Measurements from ENCODE around the gene TMEM82. TPM values are rescaled to one million over a fixed set of nuclear protein-coding genes. Genes with fewer than 3 reads are reported as not detected.
A peak's percentile ranks its signal among the peaks of the same experiment; 100 is the strongest.

TMEM82 gene
- total RNA-seq (2016; rRNA removed; fragmentation: Illumina TruSeq; extraction: Trizol) (0.29 and 0.97 TPM in 2 replicates), polyA plus RNA-seq (2011; rRNA removed) (0.24 and 0.40 TPM in 2 replicates), polyA minus RNA-seq (2011; rRNA and poly(A)+ RNA removed; ENCODE audit: low replicate concordance) (0.92 TPM in 1 of 2 replicates, not detected in the other), Bru-seq, nascent RNA (percentile 28 among the genes with signal in this experiment), BruChase-seq, experiment 1, labeled RNA remaining after a 6-hour chase (percentile 12 among the genes with signal in this experiment), BruChase-seq, experiment 2, labeled RNA remaining after a 2-hour chase (percentile 11 among the genes with signal in this experiment)
- total RNA-seq (2016; cell fraction: cytosol; rRNA removed; fragmentation: Illumina TruSeq; extraction: Trizol; ENCODE audit: low read depth): 0.71 and 0.79 TPM in 2 replicates
- 0.43 and 0.58 TPM in 2 replicates for total RNA-seq (2016; cell fraction: insoluble cytoplasmic fraction; rRNA removed; fragmentation: Illumina TruSeq; extraction: Trizol)
- 0.43 and 0.45 TPM in 2 replicates for total RNA-seq (2016; cell fraction: membrane; rRNA removed; fragmentation: Illumina TruSeq; extraction: Trizol)
- total RNA-seq (2016; cell fraction: nucleus; rRNA removed; fragmentation: Illumina TruSeq; extraction: Trizol): 0.41 and 0.75 TPM in 2 replicates
- polyA plus RNA-seq (2011; cell fraction: cytosol; rRNA removed): 0.28 and 0.51 TPM in 2 replicates
- 0.58 and 0.85 TPM in 2 replicates for polyA plus RNA-seq (2011; cell fraction: nucleus; rRNA removed)
- 0.32 and 0.44 TPM in 2 replicates for polyA plus RNA-seq (2012)
- polyA plus RNA-seq (2016; cell fraction: cytosol; fragmentation: Illumina TruSeq; extraction: Trizol; ENCODE audit: low read depth): 0.60 and 0.79 TPM in 2 replicates
- 0.37 and 0.50 TPM in 2 replicates for polyA plus RNA-seq (2016; cell fraction: insoluble cytoplasmic fraction; fragmentation: Illumina TruSeq; extraction: Trizol; ENCODE audit: low read depth)
- polyA plus RNA-seq (2016; cell fraction: membrane; fragmentation: Illumina TruSeq; extraction: Trizol; ENCODE audit: low read depth): 0.64 and 0.87 TPM in 2 replicates
- polyA plus RNA-seq (2016; cell fraction: nucleus; fragmentation: Illumina TruSeq; extraction: Trizol; ENCODE audit: insufficient read depth, low read depth): 1.1 and 1.5 TPM in 2 replicates
- polyA minus RNA-seq (2011; cell fraction: cytosol; rRNA and poly(A)+ RNA removed): 0.44 and 0.59 TPM in 2 replicates
- polyA minus RNA-seq (2011; cell fraction: nucleus; rRNA and poly(A)+ RNA removed): 0.62 TPM in 1 of 2 replicates, not detected in the other
- long read RNA-seq, experiment 1, transcript TMEM82-201 (6 exons, 1,520 nt): major isoform, 5 of 5 reads
- long read RNA-seq, experiment 1, partial matches to known transcripts: 0 of 5 reads
- long read RNA-seq, experiment 1, other reads (novel, unspliced or antisense): 0 of 5 reads
- long read RNA-seq, experiment 2, partial matches to known transcripts: 0 of 1 reads
- long read RNA-seq, experiment 2, other reads (novel, unspliced or antisense): 0 of 1 reads

GRCh38 chr1:15742339-15742801 is at the start of gene TMEM82:
Gene TMEM82 (plus strand): TSS chr1:15742499. CDS start chr1:15742560, 61 bp downstream.
- ATAC-seq (peak; percentile 3; the same call in 2 of the 3 replicates), DNase-seq (ENCODE audit: low spot score) (no peak), FAIRE-seq (peak; percentile 32)
- H3K27me3 ChIP-seq (ENCODE audit: control insufficient read depth in 1 of 2, insufficient read depth in 2 of 2, low read length in 2 of 2): no peaks in the 10 kb centered on the region
- peak within 1 kb of the TSS; percentile 39 to 67 (median 40) for H3K4me3 ChIP-seq (replicated peaks in 1 of 3; ENCODE audit: insufficient read depth in 1 of 3, low read depth in 2 of 3, low read length in 3 of 3)
- in situ Hi-C loops (cut with HindIII; ENCODE audit: extremely low pct_ligation_motif_present, low pct_unique_long_range_greater_than_20kb): loop anchor here (5.0 kb wide), 1 partner anchor 145 kb away; no protein-coding TSS in a partner anchor
- H2AFZ ChIP-seq (ENCODE audit: low read length): peak within 1 kb of the TSS; percentile 80
- no peak within 1 kb of the TSS for H3K27ac ChIP-seq (ENCODE audit: extremely low read length, insufficient read depth, low read length)
- intact Hi-C loops (cut with micrococcal nuclease; ENCODE audit: unreplicated experiment): loop anchor here (10.0 kb wide), 1 partner anchor 58 kb away; the partner anchor contains the start of gene PLEKHM2
- peak within 1 kb of the TSS; percentile 85 for H3K4me2 ChIP-seq (ENCODE audit: low read depth, low read length)
- no peaks in the 10 kb centered on the region for H3K79me2 ChIP-seq (ENCODE audit: insufficient read depth, low read length)
- ChIA-PET CTCF (ENCODE audit: low intra/inter-chr PET ratio, low total read pairs) (no interaction called here), POLR2A (interaction anchor here (1.0 to 1.6 kb wide), 2 partner anchors 146 to 154 kb away, joined by 4 to 6 read pairs; no protein-coding TSS in a partner anchor)
- H3K36me3 ChIP-seq (replicated peaks in 1 of 2; ENCODE audit: control insufficient read depth in 1 of 2, insufficient read depth in 2 of 2, low read length in 2 of 2): no peaks in the 10 kb centered on the region
- BruUV-seq (replicated peaks): no TSS peak
- H4K20me1 ChIP-seq (ENCODE audit: insufficient read depth, low read length): no peaks in the 10 kb centered on the region
- H3K4me1 ChIP-seq (ENCODE audit: insufficient read depth, low read length): peaks cover 79% of the 10 kb centered on the region
- H3K9ac ChIP-seq (ENCODE audit: insufficient read depth, low read depth, low read length): peak within 1 kb of the TSS; percentile 20; the same call in 1 of the 2 replicates
- no peaks in the 10 kb centered on the region for H3K9me3 ChIP-seq (ENCODE audit: low read length)
- 4% methylated on average over 14 of the region's 14 CpGs for WGBS (ENCODE audit: low lambda C conversion rate)
- TF ChIP-seq MTA1 (CRISPR knock-in tag; IDR thresholded peaks at IDR 0.05; ENCODE audit: borderline replicate concordance): no peak
- no peak for TF ChIP-seq ZNF784 (CRISPR knock-in tag; IDR thresholded peaks at IDR 0.05; ENCODE audit: borderline replicate concordance)
- peak; percentile 51; the same call in 1 of the 2 replicates for TF ChIP-seq ZNF235 (CRISPR knock-in tag; IDR thresholded peaks at IDR 0.05; ENCODE audit: borderline replicate concordance)
- TF ChIP-seq SOX6 (IDR thresholded peaks at IDR 0.05): no peak
- 0 out of 2 replicates have a peak, but pooled peaks have one; percentile 7 for TF ChIP-seq SOX6 (CRISPR knock-in tag; IDR thresholded peaks at IDR 0.05)
- 0 out of 2 replicates have a peak, but pooled peaks have one; percentile 11 for TF ChIP-seq ZNF317 (CRISPR knock-in tag; IDR thresholded peaks at IDR 0.05)
- no peak for TF ChIP-seq ARNT (IDR thresholded peaks at IDR 0.05)
- TF ChIP-seq HNRNPH1 (optimal IDR thresholded peaks at IDR 0.05; ENCODE audit: low read depth, low read length): no peak
- TF ChIP-seq, protein P1, sequence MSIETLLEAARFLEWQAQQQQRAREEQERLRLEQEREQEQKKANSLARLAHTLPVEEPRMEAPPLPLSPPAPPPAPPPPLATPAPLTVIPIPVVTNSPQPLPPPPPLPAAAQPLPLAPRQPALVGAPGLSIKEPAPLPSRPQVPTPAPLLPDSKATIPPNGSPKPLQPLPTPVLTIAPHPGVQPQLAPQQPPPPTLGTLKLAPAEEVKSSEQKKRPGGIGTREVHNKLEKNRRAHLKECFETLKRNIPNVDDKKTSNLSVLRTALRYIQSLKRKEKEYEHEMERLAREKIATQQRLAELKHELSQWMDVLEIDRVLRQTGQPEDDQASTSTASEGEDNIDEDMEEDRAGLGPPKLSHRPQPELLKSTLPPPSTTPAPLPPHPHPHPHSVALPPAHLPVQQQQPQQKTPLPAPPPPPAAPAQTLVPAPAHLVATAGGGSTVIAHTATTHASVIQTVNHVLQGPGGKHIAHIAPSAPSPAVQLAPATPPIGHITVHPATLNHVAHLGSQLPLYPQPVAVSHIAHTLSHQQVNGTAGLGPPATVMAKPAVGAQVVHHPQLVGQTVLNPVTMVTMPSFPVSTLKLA (IDR thresholded peaks at IDR 0.05): no peak
- TF ChIP-seq CC2D1A (CRISPR knock-in tag; IDR thresholded peaks at IDR 0.05): no peak
- no peak for TF ChIP-seq SPEN (CRISPR knock-in tag; IDR thresholded peaks at IDR 0.05; ENCODE audit: low read depth)
- TF ChIP-seq MED8 (CRISPR knock-in tag; IDR thresholded peaks at IDR 0.05; ENCODE audit: insufficient replicate concordance): peak; percentile 25
- TF ChIP-seq ZNF354B (CRISPR knock-in tag; IDR thresholded peaks at IDR 0.05): no peak
- no peak for TF ChIP-seq HNRNPK (IDR thresholded peaks at IDR 0.05; ENCODE audit: low read depth, low read length, poor library complexity, severe bottlenecking)
- TF ChIP-seq HBP1 (CRISPR knock-in tag; IDR thresholded peaks at IDR 0.05; ENCODE audit: low read depth): no peak
